Spleen (tissue), 7 donors: ENCODE results near the gene FDX2.

ENCODE experiments used
- POLR2A ChIP-seq, 3 donors: fragments of 450-650 bp; IDR thresholded peaks; one replicate each; pipeline ENCODE4 v1.5.1; 2017; ENCODE audit warnings: antibody characterized with exemption in 3 of 3, mild to moderate bottlenecking in 1 of 3
- POLR2AphosphoS5 ChIP-seq, 3 donors: sonication (generic); formaldehyde crosslinking; IDR thresholded peaks; one replicate each; pipeline ENCODE4 v1.5.1; 2017; ENCODE audit warnings: antibody characterized with exemption in 3 of 3
- TF ChIP-seq, protein P1 (sequence below), 11 experiments: fragments of 200-600 bp in 7 of 11; fragments of 450-650 bp in 4 of 11; sonication (generic) in 4 of 11; IDR thresholded peaks in 8 of 11; conservative IDR thresholded peaks in 3 of 11; 1 replicate in 7 of 11; 2 replicates in 4 of 11; pipeline versions ENCODE4 v1.4.0 to v1.8.0; 2016 to 2021; ENCODE audit warnings: antibody characterized with exemption in 11 of 11, inconsistent platforms in 4 of 11, mild to moderate bottlenecking in 1 of 11
- donor health status: DM: no; HTN: no; CAD: no; lungs with moderate emphysema.
- donor health status: DM: no; HTN: no; CAD: no.
- donor health status: DM: no; HTN: no; CAD: no.

DNA sequence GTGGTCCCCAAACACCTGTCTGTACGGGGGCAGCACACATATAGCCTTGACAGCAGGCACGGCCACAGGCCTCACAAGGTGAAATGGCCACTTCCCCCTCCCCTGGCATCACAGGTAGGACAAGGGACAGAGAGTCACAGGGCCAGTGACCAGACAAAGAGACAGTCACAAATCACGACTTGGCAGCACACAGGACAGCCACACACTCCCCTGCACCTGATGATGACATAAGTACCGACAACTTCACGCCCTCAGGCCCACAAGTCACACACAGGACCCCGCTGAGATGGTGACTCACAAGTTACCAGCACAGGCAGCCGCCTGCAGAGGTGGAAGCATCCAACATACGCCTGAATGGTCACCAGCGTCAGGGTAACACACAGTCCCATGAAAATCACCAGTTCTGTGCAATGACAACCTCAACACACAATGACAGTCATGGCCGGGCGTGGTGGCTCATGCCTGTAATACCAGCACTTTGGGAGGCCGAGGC lies 48.0 kb upstream of the FDX2 start:
- TF ChIP-seq, protein P1, sequence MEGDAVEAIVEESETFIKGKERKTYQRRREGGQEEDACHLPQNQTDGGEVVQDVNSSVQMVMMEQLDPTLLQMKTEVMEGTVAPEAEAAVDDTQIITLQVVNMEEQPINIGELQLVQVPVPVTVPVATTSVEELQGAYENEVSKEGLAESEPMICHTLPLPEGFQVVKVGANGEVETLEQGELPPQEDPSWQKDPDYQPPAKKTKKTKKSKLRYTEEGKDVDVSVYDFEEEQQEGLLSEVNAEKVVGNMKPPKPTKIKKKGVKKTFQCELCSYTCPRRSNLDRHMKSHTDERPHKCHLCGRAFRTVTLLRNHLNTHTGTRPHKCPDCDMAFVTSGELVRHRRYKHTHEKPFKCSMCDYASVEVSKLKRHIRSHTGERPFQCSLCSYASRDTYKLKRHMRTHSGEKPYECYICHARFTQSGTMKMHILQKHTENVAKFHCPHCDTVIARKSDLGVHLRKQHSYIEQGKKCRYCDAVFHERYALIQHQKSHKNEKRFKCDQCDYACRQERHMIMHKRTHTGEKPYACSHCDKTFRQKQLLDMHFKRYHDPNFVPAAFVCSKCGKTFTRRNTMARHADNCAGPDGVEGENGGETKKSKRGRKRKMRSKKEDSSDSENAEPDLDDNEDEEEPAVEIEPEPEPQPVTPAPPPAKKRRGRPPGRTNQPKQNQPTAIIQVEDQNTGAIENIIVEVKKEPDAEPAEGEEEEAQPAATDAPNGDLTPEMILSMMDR (IDR thresholded peaks at IDR 0.05 in 8 of 11, conservative IDR thresholded peaks at IDR 0.05 in 3 of 11), result no peak
- TF ChIP-seq POLR2AphosphoS5 (IDR thresholded peaks at IDR 0.05), result no peak
- no peak for TF ChIP-seq POLR2A (IDR thresholded peaks at IDR 0.05)
